Measurements from ENCODE around the gene DIAPH1.

DNA sequence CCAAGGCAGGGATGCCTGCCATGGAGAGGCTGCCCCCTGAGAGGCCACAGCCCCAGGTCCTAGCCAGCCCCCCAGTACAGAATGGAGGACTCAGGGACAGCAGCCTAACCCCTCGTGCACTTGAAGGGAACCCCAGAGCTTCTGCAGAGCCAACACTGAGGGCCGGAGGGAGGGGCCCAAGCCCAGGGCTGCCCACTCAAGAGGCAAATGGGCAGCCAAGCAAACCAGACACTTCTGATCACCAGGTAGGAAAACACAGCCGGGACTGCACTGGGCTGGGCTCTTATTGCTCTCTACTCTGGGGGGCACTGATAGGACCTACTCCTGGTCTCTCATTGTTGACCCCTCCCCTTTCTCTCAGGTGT, 21.2 kb upstream of the DIAPH1 start:
- no peak for TF ChIP-seq ZNF174 (tag by site-specific recombination; IDR thresholded peaks at IDR 0.05)
- TF ChIP-seq, protein P1, sequence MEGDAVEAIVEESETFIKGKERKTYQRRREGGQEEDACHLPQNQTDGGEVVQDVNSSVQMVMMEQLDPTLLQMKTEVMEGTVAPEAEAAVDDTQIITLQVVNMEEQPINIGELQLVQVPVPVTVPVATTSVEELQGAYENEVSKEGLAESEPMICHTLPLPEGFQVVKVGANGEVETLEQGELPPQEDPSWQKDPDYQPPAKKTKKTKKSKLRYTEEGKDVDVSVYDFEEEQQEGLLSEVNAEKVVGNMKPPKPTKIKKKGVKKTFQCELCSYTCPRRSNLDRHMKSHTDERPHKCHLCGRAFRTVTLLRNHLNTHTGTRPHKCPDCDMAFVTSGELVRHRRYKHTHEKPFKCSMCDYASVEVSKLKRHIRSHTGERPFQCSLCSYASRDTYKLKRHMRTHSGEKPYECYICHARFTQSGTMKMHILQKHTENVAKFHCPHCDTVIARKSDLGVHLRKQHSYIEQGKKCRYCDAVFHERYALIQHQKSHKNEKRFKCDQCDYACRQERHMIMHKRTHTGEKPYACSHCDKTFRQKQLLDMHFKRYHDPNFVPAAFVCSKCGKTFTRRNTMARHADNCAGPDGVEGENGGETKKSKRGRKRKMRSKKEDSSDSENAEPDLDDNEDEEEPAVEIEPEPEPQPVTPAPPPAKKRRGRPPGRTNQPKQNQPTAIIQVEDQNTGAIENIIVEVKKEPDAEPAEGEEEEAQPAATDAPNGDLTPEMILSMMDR (tag by site-specific recombination; IDR thresholded peaks at IDR 0.05) = no peak
- TF ChIP-seq ZSCAN16 (tag by site-specific recombination; IDR thresholded peaks at IDR 0.05) = no peak
- no peak for TF ChIP-seq ZNF366 (tag by site-specific recombination; conservative IDR thresholded peaks at IDR 0.05)
- no peak for TF ChIP-seq SALL2 (tag by site-specific recombination; IDR thresholded peaks at IDR 0.05; ENCODE audit: borderline replicate concordance)
- no peak for TF ChIP-seq ZNF785 (tag by site-specific recombination; IDR thresholded peaks at IDR 0.05)
- TF ChIP-seq, protein P2, sequence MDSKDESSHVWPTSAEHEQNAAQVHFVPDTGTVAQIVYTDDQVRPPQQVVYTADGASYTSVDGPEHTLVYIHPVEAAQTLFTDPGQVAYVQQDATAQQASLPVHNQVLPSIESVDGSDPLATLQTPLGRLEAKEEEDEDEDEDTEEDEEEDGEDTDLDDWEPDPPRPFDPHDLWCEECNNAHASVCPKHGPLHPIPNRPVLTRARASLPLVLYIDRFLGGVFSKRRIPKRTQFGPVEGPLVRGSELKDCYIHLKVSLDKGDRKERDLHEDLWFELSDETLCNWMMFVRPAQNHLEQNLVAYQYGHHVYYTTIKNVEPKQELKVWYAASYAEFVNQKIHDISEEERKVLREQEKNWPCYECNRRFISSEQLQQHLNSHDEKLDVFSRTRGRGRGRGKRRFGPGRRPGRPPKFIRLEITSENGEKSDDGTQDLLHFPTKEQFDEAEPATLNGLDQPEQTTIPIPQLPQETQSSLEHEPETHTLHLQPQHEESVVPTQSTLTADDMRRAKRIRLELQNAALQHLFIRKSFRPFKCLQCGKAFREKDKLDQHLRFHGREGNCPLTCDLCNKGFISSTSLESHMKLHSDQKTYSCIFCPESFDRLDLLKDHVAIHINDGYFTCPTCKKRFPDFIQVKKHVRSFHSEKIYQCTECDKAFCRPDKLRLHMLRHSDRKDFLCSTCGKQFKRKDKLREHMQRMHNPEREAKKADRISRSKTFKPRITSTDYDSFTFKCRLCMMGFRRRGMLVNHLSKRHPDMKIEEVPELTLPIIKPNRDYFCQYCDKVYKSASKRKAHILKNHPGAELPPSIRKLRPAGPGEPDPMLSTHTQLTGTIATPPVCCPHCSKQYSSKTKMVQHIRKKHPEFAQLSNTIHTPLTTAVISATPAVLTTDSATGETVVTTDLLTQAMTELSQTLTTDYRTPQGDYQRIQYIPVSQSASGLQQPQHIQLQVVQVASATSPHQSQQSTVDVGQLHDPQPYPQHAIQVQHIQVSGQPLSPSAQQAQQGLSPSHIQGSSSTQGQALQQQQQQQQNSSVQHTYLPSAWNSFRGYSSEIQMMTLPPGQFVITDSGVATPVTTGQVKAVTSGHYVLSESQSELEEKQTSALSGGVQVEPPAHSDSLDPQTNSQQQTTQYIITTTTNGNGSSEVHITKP (tag by site-specific recombination; IDR thresholded peaks at IDR 0.05) = no peak
- TF ChIP-seq, protein P3, sequence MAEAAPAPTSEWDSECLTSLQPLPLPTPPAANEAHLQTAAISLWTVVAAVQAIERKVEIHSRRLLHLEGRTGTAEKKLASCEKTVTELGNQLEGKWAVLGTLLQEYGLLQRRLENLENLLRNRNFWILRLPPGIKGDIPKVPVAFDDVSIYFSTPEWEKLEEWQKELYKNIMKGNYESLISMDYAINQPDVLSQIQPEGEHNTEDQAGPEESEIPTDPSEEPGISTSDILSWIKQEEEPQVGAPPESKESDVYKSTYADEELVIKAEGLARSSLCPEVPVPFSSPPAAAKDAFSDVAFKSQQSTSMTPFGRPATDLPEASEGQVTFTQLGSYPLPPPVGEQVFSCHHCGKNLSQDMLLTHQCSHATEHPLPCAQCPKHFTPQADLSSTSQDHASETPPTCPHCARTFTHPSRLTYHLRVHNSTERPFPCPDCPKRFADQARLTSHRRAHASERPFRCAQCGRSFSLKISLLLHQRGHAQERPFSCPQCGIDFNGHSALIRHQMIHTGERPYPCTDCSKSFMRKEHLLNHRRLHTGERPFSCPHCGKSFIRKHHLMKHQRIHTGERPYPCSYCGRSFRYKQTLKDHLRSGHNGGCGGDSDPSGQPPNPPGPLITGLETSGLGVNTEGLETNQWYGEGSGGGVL (tag by site-specific recombination; IDR thresholded peaks at IDR 0.05) = no peak
- TF ChIP-seq, protein P4, sequence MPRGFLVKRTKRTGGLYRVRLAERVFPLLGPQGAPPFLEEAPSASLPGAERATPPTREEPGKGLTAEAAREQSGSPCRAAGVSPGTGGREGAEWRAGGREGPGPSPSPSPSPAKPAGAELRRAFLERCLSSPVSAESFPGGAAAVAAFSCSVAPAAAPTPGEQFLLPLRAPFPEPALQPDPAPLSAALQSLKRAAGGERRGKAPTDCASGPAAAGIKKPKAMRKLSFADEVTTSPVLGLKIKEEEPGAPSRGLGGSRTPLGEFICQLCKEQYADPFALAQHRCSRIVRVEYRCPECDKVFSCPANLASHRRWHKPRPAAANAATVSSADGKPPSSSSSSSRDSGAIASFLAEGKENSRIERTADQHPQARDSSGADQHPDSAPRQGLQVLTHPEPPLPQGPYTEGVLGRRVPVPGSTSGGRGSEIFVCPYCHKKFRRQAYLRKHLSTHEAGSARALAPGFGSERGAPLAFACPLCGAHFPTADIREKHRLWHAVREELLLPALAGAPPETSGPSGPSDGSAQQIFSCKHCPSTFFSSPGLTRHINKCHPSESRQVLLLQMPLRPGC (tag by site-specific recombination; IDR thresholded peaks at IDR 0.05) = no peak
- TF ChIP-seq, protein P5, sequence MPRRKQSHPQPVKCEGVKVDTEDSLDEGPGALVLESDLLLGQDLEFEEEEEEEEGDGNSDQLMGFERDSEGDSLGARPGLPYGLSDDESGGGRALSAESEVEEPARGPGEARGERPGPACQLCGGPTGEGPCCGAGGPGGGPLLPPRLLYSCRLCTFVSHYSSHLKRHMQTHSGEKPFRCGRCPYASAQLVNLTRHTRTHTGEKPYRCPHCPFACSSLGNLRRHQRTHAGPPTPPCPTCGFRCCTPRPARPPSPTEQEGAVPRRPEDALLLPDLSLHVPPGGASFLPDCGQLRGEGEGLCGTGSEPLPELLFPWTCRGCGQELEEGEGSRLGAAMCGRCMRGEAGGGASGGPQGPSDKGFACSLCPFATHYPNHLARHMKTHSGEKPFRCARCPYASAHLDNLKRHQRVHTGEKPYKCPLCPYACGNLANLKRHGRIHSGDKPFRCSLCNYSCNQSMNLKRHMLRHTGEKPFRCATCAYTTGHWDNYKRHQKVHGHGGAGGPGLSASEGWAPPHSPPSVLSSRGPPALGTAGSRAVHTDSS (tag by site-specific recombination; IDR thresholded peaks at IDR 0.05) = no peak
- TF ChIP-seq ZNF623 (tag by site-specific recombination; IDR thresholded peaks at IDR 0.05) = no peak
